Uterus (tissue), 4 donors: ENCODE results near the gene CEP250. TPM values are rescaled to one million over a fixed set of nuclear protein-coding genes. Genes with fewer than 3 reads are reported as not detected.
"Not testable (repeated sequence)": the region's sequence is repeated elsewhere in the genome, so short reads cannot be mapped to it uniquely, and the experiment has no call there.

Experiments used
- DNase-seq, 2 donors: peaks; one replicate each; pipeline ENCODE4 v3.0.0-alpha.2; 2019 to 2020
- H3K27ac ChIP-seq, 2 donors: fragments of 200-600 bp; sonication (generic); 1 replicate in 1 of 2; 2 replicates in 1 of 2; pipeline ENCODE4 v1.5.1; 2016 to 2018
- H3K27me3 ChIP-seq, 2 donors: fragments of 200-600 bp; sonication (generic); one replicate each; pipeline ENCODE4 v1.5.1; 2018 to 2019; ENCODE audit warnings: control low read depth in 1 of 2
- H3K36me3 ChIP-seq, 2 donors: fragments of 200-600 bp; sonication (generic); one replicate each; pipeline ENCODE4 v1.5.1; 2019; ENCODE audit warnings: control low read depth in 1 of 2
- H3K4me1 ChIP-seq, 2 donors: fragments of 200-600 bp; sonication (generic); one replicate each; pipeline ENCODE4 v1.5.1; 2018 to 2019; ENCODE audit warnings: control low read depth in 1 of 2
- H3K4me3 ChIP-seq, 2 donors: fragments of 200-600 bp; sonication (generic); 1 replicate in 1 of 2; 2 replicates in 1 of 2; pipeline ENCODE4 v1.5.1; 2018 to 2019; ENCODE audit warnings: mild to moderate bottlenecking in 1 of 2
- H3K9me3 ChIP-seq, 2 donors: fragments of 200-600 bp; sonication (generic); one replicate each; pipeline ENCODE4 v1.5.1; 2019; ENCODE audit warnings: control low read depth in 1 of 2
- CTCF ChIP-seq, 4 experiments: fragments of 200-600 bp in 2 of 4; fragments of 450-650 bp in 2 of 4; sonication (generic) in 2 of 4; IDR thresholded peaks; one replicate each; pipeline ENCODE4 v1.5.1; 2016 to 2019; ENCODE audit warnings: antibody characterized with exemption in 4 of 4, mild to moderate bottlenecking in 2 of 4, moderate library complexity in 1 of 4
- POLR2A ChIP-seq, 2 donors: fragments of 450-650 bp; IDR thresholded peaks; one replicate each; pipeline ENCODE4 v1.6.1; 2016; ENCODE audit warnings: antibody characterized with exemption in 2 of 2, mild to moderate bottlenecking in 1 of 2, moderate library complexity in 1 of 2
- intact Hi-C: fragments of 100-400 bp; cut with DNase I; formaldehyde crosslinking; loops from one replicate; pipeline ENCODE4 v1.15.1; 2023; ENCODE audit warnings: low total_unique reads
- total RNA-seq, 4 donors: library from RNA; depleted of rRNA in 3 of 4; stranded (reverse); fragments of >200 nt in 3 of 4; gene quantifications; one replicate each; pipeline versions ENCODE4 v1.1.0 to v1.2.4, GENCODE V29; 2014 to 2023
- donor health status: DM: yes; HTN: yes; CAD: no.

Gene CEP250
- total RNA-seq, 4 donors from 2014 or later, result 9.2 to 44.2 (median 41.5) TPM

GRCh38 chr20:35447082-35447789 is 8.2 kb upstream of the CEP250 start:
- H3K4me3 ChIP-seq, result peak overlapping the region in 1 of 2 donors; percentile 25
- H3K27ac ChIP-seq, result no peak overlapping the region
- no peaks in the 10 kb centered on the region for H3K27me3 ChIP-seq
- DNase-seq, result peak; percentile 79 to 86
- H3K9me3 ChIP-seq, result no peaks in the 10 kb centered on the region
- TF ChIP-seq CTCF (IDR thresholded peaks at IDR 0.05) (peak; percentile 84 to 97 (median 89)), POLR2A (IDR thresholded peaks at IDR 0.05) (no peak)
- H3K36me3 ChIP-seq, result no peaks in the 10 kb centered on the region
- H3K4me1 ChIP-seq, result no peaks in the 10 kb centered on the region
- intact Hi-C loops, result no loop called here

- Histone ChIP-seq H3K9me3 (no peaks in the 10 kb centered on the region), H3K4me1 (no peaks in the 10 kb centered on the region), H3K27me3 (no peaks in the 10 kb centered on the region), H3K36me3 (no peaks in the 10 kb centered on the region), H3K4me3 (no peak overlapping the region), H3K27ac (no peak overlapping the region)
- no peak for TF ChIP-seq POLR2A (IDR thresholded peaks at IDR 0.05)
- no peak for TF ChIP-seq CTCF (IDR thresholded peaks at IDR 0.05)
- intact Hi-C loops, result no loop called here
- no peak for DNase-seq
These were observed 6.5 kb upstream of the CEP250 start for GRCh38 chr20:35448788-35449373.

GRCh38 chr20:35449855-35450254 is 5.5 kb upstream of the CEP250 start:
- H3K9me3 ChIP-seq, intact Hi-C loops, H3K4me3 ChIP-seq, H3K36me3 ChIP-seq, H3K4me1 ChIP-seq, H3K27me3 ChIP-seq, DNase-seq, H3K27ac ChIP-seq: not testable (repeated sequence)

GRCh38 chr20:35451295-35451694 is 4.1 kb upstream of the CEP250 start:
- intact Hi-C loops, result no loop called here
- no peak for DNase-seq
- no peaks in the 10 kb centered on the region for H3K9me3 ChIP-seq
- no peaks in the 10 kb centered on the region for H3K36me3 ChIP-seq
- H3K4me3 ChIP-seq, result no peak overlapping the region
- TF ChIP-seq POLR2A (IDR thresholded peaks at IDR 0.05), result no peak
- no peak for TF ChIP-seq CTCF (IDR thresholded peaks at IDR 0.05)
- H3K27ac ChIP-seq, result no peak overlapping the region
- no peaks in the 10 kb centered on the region for H3K27me3 ChIP-seq
- H3K4me1 ChIP-seq, result no peaks in the 10 kb centered on the region

- H3K9me3 ChIP-seq, result no peaks in the 10 kb centered on the region
- intact Hi-C loops, result no loop called here
- no peaks in the 10 kb centered on the region for H3K27me3 ChIP-seq
- H3K36me3 ChIP-seq, result no peaks in the 10 kb centered on the region
- no peaks in the 10 kb centered on the region for H3K4me1 ChIP-seq
- DNase-seq, result no peak
- no peak for TF ChIP-seq CTCF (IDR thresholded peaks at IDR 0.05)
- TF ChIP-seq POLR2A (IDR thresholded peaks at IDR 0.05), result no peak
- no peak overlapping the region for H3K4me3 ChIP-seq
- H3K27ac ChIP-seq, result no peak overlapping the region
These were observed 1.8 kb upstream of the CEP250 start for GRCh38 chr20:35453647-35454046.

- H3K4me3 ChIP-seq, H3K9me3 ChIP-seq, H3K4me1 ChIP-seq, DNase-seq, H3K36me3 ChIP-seq, H3K27ac ChIP-seq, intact Hi-C loops, H3K27me3 ChIP-seq: not testable (repeated sequence)
These were observed 1.3 kb downstream of the CEP250 start for GRCh38 chr20:35456700-35457099.

GRCh38 chr20:35457539-35457938 is 2.1 kb downstream of the CEP250 start:
- H3K27ac ChIP-seq, H3K9me3 ChIP-seq, H3K4me3 ChIP-seq, H3K36me3 ChIP-seq, intact Hi-C loops, H3K4me1 ChIP-seq, H3K27me3 ChIP-seq, DNase-seq: not testable (repeated sequence)
